OCI-LY1 (cell line): ENCODE measurements around the gene SDK1.

ENCODE experiments used
- H2AFZ ChIP-seq: fragments of 200-600 bp; sonication (generic), shearing (Covaris generic); 2 replicates; pipeline ENCODE4 v1.6.0; 2014; ENCODE audit warnings: antibody characterized with exemption, mild to moderate bottlenecking, low read length
- H3F3A ChIP-seq: fragments of 200-600 bp; sonication (generic), shearing (Covaris generic); 2 replicates; pipeline ENCODE4 v1.6.0; 2014; ENCODE audit warnings: mild to moderate bottlenecking, antibody characterized with exemption, low read length, moderate library complexity; ENCODE audit not compliant: insufficient read depth
- H3K27ac ChIP-seq: fragments of 200-600 bp; sonication (generic); 2 replicates; pipeline ENCODE4 v1.5.1; 2014; ENCODE audit warnings: low read length, mixed run types, mild to moderate bottlenecking, low read depth; ENCODE audit not compliant: poor library complexity, severe bottlenecking
- H3K27me3 ChIP-seq: fragments of 200-600 bp; sonication (generic); 2 replicates; pipeline ENCODE4 v1.6.0; 2014; ENCODE audit warnings: antibody characterized with exemption, mild to moderate bottlenecking, low read length, moderate library complexity; ENCODE audit not compliant: insufficient read depth
- H3K36me3 ChIP-seq: fragments of 200-600 bp; sonication (generic); 2 replicates; pipeline ENCODE4 v1.6.1; 2014; ENCODE audit warnings: mild to moderate bottlenecking, antibody characterized with exemption, low read length, moderate library complexity, mixed read lengths; ENCODE audit not compliant: insufficient read depth
- H3K4me1 ChIP-seq: fragments of 200-600 bp; sonication (generic); 2 replicates; pipeline ENCODE4 v1.5.1; 2014; ENCODE audit warnings: mild to moderate bottlenecking, low read length, moderate library complexity; ENCODE audit not compliant: insufficient read depth, severe bottlenecking
- H3K4me2 ChIP-seq: fragments of 200-600 bp; sonication (generic), shearing (Covaris generic); 2 replicates; pipeline ENCODE4 v1.6.1; 2014; ENCODE audit warnings: low read length
- H3K4me3 ChIP-seq: fragments of 200-600 bp; sonication (generic); 2 replicates; pipeline ENCODE4 v1.5.1; 2014; ENCODE audit warnings: low read length, low read depth, mild to moderate bottlenecking, mixed read lengths; ENCODE audit not compliant: poor library complexity, severe bottlenecking
- H3K79me2 ChIP-seq: fragments of 200-600 bp; shearing (Covaris generic); 2 replicates; pipeline ENCODE4 v1.6.1; 2016; ENCODE audit warnings: mixed run types, low read length, mixed read lengths; ENCODE audit not compliant: insufficient read depth
- H3K9ac ChIP-seq: fragments of 200-600 bp; sonication (generic), shearing (Covaris generic); 2 replicates; pipeline ENCODE4 v1.6.1; 2014; ENCODE audit warnings: mild to moderate bottlenecking, low read length, mixed read lengths
- H3K9me2 ChIP-seq: fragments of 200-600 bp; sonication (generic), shearing (Covaris generic); 2 replicates; pipeline ENCODE4 v1.6.1; 2014; ENCODE audit warnings: low read depth, mild to moderate bottlenecking, low read length, mixed read lengths
- H3K9me3 ChIP-seq: fragments of 200-600 bp; shearing (Covaris generic); 2 replicates; pipeline ENCODE4 v1.6.1; 2014; ENCODE audit warnings: low read length, mixed read lengths
- H4K20me1 ChIP-seq: fragments of 200-600 bp; sonication (generic), shearing (Covaris generic); 2 replicates; pipeline ENCODE4 v1.6.0; 2016; ENCODE audit warnings: mild to moderate bottlenecking, low read length; ENCODE audit not compliant: insufficient read depth
- EZH2 ChIP-seq: fragments of 200-600 bp; sonication (generic), shearing (Covaris generic); IDR thresholded peaks from 2 replicates; pipeline ENCODE4 v1.8.0; 2017; ENCODE audit warnings: borderline replicate concordance, mixed run types, mild to moderate bottlenecking, antibody characterized with exemption, low read length, moderate library complexity, mixed read lengths
- TF ChIP-seq, protein P1 (sequence below): fragments of 200-600 bp; sonication (generic), shearing (Covaris generic); IDR thresholded peaks from 2 replicates; pipeline ENCODE4 v1.5.1; 2017; ENCODE audit warnings: mild to moderate bottlenecking, antibody characterized with exemption, low read length, moderate library complexity, mixed read lengths

SDK1 gene

DNA sequence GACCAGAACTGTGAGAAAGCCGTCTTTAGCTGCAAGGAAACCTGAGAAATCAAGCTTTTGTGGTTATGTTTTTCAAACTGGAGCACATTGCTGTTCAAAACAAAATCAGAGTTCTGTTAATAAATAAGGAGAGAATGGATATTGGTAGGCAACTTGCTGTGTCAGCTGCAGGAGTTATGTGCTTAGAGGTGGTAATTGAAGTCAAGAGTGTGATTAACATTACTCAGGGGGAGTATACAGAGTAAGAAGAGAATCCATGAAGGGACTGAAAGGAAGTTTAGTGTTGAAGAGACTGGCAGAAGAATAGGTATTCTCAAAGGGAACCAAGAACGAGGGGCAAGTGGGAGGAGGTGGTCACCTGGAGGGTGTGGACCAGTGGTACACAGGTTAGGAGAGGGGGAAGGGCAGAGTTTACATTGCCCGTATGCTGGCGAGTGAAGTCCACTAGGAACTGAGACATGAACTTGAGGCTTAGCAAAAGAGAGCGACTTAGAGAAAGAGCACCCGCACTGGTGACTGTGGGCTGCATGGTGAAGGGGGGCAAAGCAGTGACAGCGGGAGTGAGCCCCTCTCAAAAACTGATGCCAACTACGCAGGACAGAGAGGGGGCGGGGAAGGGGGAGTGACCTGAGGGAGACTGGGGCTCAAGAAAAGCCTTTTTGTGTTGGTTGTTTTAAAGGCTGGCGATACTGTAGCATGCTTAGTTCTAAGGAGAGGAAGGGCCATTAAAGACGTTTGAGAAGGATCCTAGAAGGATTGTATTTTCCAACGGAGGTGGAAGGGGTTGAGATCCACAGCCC is 80.0 kb downstream of the SDK1 start:
- Histone ChIP-seq H3K9me3 (no peaks in the 10 kb centered on the region), H2AFZ (no peak overlapping the region), H3K9ac (no peak overlapping the region), H3K4me3 (no peak overlapping the region), H3K36me3 (no peaks in the 10 kb centered on the region), H3K4me1 (peaks cover 16% of the 10 kb centered on the region), H4K20me1 (no peaks in the 10 kb centered on the region), H3K9me2 (no peaks in the 10 kb centered on the region), H3K4me2 (no peak overlapping the region), H3K27ac (no peak overlapping the region), H3F3A (no peaks in the 10 kb centered on the region), H3K79me2 (peaks cover 5% of the 10 kb centered on the region; the same call in 1 of the 2 replicates), H3K27me3 (no peaks in the 10 kb centered on the region)
- TF ChIP-seq, protein P1, sequence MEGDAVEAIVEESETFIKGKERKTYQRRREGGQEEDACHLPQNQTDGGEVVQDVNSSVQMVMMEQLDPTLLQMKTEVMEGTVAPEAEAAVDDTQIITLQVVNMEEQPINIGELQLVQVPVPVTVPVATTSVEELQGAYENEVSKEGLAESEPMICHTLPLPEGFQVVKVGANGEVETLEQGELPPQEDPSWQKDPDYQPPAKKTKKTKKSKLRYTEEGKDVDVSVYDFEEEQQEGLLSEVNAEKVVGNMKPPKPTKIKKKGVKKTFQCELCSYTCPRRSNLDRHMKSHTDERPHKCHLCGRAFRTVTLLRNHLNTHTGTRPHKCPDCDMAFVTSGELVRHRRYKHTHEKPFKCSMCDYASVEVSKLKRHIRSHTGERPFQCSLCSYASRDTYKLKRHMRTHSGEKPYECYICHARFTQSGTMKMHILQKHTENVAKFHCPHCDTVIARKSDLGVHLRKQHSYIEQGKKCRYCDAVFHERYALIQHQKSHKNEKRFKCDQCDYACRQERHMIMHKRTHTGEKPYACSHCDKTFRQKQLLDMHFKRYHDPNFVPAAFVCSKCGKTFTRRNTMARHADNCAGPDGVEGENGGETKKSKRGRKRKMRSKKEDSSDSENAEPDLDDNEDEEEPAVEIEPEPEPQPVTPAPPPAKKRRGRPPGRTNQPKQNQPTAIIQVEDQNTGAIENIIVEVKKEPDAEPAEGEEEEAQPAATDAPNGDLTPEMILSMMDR = no peak
- TF ChIP-seq EZH2 = no peak

DNA sequence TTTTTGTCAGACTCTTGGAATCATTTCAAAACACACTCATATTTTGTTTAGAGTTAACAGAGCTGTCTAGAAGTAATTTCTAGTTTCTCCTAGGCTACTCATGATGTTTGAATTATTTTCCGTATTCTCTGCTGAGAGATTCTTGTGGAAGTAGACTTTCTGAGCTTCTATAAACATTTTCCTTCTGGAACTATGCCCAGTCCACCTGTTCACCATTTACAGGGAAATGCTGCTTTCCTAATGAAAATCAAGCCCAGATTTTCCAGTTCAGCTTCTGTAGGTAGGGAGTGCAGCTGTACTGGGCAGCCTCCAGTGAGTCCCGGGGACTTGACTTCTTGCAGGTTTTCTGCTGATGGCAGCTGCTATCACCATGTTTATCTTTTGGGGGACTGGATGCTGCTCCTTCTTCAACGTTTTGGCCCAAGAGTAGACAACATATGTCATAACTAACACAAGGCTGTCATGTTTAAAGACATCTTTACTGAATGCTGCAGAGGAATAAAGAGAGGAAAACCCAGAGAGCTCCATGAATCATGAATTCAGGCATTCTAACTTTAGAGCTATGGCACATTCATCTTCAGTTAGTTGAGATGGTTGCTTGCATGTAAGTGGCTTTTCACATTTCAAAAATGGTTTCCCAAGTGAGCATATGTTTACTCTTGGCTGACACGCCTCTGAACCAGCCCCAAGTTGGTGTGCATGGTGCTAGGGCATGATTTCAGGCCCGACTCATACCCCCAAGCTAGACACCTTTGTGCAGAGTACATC is 85.6 kb downstream of the SDK1 start:
- Histone ChIP-seq H3K4me2 (no peak overlapping the region), H3K27ac (no peak overlapping the region), H3K27me3 (no peaks in the 10 kb centered on the region), H3K4me3 (no peak overlapping the region), H3K4me1 (no peaks in the 10 kb centered on the region), H2AFZ (no peak overlapping the region), H3K9ac (no peak overlapping the region), H3K36me3 (no peaks in the 10 kb centered on the region), H3F3A (no peaks in the 10 kb centered on the region), H3K79me2 (peaks cover 12% of the 10 kb centered on the region; the same call in 1 of the 2 replicates), H3K9me2 (no peaks in the 10 kb centered on the region), H3K9me3 (no peaks in the 10 kb centered on the region), H4K20me1 (no peaks in the 10 kb centered on the region)
- TF ChIP-seq EZH2 = no peak
- TF ChIP-seq, protein P1 = no peak

DNA sequence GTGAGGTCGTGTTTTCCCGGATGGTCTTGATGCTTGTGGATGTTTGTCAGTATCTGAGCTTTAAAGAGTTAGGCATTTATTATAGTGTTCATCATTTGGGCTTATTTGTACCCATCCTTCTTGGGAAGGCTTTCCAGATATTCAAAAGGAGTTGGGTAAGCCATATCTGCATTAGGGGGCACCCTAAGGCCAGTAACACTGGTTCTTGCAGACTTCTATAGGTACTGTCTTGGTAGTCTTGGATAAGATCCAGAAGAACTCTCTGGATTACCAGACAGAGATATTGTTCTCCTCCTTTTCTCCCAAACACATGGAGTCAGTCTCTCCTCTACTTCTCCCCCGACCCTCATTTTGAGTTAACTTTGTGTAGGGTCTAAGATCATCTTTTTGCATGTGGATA is 92.8 kb downstream of the SDK1 start:
- TF ChIP-seq EZH2 = no peak
- TF ChIP-seq, protein P1 = no peak
- no peak overlapping the region for H3K27ac ChIP-seq
- H2AFZ ChIP-seq = no peak overlapping the region
- no peaks in the 10 kb centered on the region for H3K36me3 ChIP-seq
- no peaks in the 10 kb centered on the region; the same call in 1 of the 2 replicates for H3F3A ChIP-seq
- no peaks in the 10 kb centered on the region for H3K27me3 ChIP-seq
- H3K9ac ChIP-seq = no peak overlapping the region
- H3K9me2 ChIP-seq = no peaks in the 10 kb centered on the region
- H3K4me1 ChIP-seq = no peaks in the 10 kb centered on the region
- no peak overlapping the region for H3K4me2 ChIP-seq
- peaks cover 34% of the 10 kb centered on the region; the same call in 1 of the 2 replicates for H3K79me2 ChIP-seq
- H4K20me1 ChIP-seq = no peaks in the 10 kb centered on the region
- peaks cover 15% of the 10 kb centered on the region for H3K9me3 ChIP-seq
- no peak overlapping the region for H3K4me3 ChIP-seq
